Measurements from ENCODE around the gene TAAR9. TPM values are rescaled to one million over a fixed set of nuclear protein-coding genes. Genes with fewer than 3 reads are reported as not detected.
A peak's percentile ranks its signal among the peaks of the same experiment; 100 is the strongest.

TAAR9 gene
- polyA plus RNA-seq, 1 donor (not counting 4 experiments of a cell fraction or from before 2014, with no cell fraction given), result not detected

DNA sequence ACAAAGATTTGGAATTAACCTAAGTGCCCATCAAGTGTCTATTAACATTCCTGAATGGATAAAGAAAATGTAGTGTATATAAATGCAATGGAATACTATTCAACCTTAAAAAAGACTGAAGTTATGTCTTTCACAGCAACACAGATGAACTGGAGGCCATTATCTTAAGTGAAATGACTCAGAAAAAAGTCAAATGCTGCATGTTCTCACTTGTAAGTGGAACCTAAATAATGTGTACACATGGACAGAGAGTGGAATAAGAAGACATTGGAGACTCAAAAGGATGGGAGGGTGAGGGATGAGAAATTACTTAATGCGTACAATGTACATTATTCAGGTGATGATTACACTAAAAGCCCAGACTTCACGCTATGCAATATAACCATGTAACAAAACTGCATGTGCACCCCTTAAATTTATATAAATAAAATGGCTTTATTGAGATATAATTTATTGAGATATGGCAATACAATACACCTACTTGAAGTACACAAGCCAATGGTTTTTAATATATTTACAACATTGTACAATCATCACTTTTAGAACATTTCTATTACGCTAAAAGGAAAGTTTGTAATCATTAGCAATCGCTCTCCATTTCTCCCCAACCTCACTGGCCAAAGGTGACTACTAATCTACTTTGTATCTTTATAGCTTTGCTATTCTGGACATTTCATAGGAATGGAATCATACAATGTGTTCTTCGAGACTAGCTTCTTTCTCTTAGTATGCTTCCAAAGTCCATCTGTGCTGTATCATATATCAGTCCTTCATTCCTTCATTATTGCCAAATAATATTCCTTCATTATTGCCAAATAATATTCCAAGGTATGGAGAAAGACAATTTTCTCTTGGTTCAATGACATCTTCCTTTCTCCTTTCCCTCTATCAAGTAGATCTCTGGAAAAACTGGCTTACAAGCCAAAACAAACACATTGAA lies 30.9 kb upstream of the TAAR9 start:
- Histone ChIP-seq H3K4me1 (ENCODE audit: control insufficient read depth, extremely low read depth, insufficient read depth, low read length) (peaks cover 8% of the 10 kb centered on the region), H3K27me3 (ENCODE audit: control insufficient read depth, extremely low read depth, insufficient read depth, low read length) (no peaks in the 10 kb centered on the region), H3K9ac (ENCODE audit: control insufficient read depth, extremely low read depth, insufficient read depth, low read length) (no peak overlapping the region), H3K4me2 (ENCODE audit: control insufficient read depth, extremely low read depth, insufficient read depth, low read depth, low read length) (no peak overlapping the region), H3K4me3 (ENCODE audit: control insufficient read depth in 2 of 3, extremely low read depth in 1 of 3, insufficient read depth in 2 of 3, low read depth in 1 of 3, low read length in 3 of 3) (no peak overlapping the region), H3K79me2 (ENCODE audit: control insufficient read depth, insufficient read depth, low read length) (peaks cover 73% of the 10 kb centered on the region), H3K36me3 (ENCODE audit: control insufficient read depth in 2 of 2, extremely low read depth in 1 of 2, insufficient read depth in 2 of 2, low read length in 2 of 2) (peaks cover 0 to 4% of the 10 kb centered on the region in 2 experiments), H3K27ac (ENCODE audit: control insufficient read depth, insufficient read depth, low read length) (no peak overlapping the region), H3K9me1 (ENCODE audit: control insufficient read depth, extremely low read depth, insufficient read depth, low read length) (peaks cover 2% of the 10 kb centered on the region), H4K20me1 (ENCODE audit: control insufficient read depth, extremely low read depth, insufficient read depth, low read length) (no peaks in the 10 kb centered on the region), H2AFZ (ENCODE audit: control insufficient read depth, low read length) (no peak overlapping the region), H3K9me3 (ENCODE audit: control insufficient read depth, low read depth, low read length) (no peaks in the 10 kb centered on the region)
- no peak for FAIRE-seq
- no peak for TF ChIP-seq EZH2 (IDR thresholded peaks at IDR 0.05; ENCODE audit: low read length)
- TF ChIP-seq, protein P1, sequence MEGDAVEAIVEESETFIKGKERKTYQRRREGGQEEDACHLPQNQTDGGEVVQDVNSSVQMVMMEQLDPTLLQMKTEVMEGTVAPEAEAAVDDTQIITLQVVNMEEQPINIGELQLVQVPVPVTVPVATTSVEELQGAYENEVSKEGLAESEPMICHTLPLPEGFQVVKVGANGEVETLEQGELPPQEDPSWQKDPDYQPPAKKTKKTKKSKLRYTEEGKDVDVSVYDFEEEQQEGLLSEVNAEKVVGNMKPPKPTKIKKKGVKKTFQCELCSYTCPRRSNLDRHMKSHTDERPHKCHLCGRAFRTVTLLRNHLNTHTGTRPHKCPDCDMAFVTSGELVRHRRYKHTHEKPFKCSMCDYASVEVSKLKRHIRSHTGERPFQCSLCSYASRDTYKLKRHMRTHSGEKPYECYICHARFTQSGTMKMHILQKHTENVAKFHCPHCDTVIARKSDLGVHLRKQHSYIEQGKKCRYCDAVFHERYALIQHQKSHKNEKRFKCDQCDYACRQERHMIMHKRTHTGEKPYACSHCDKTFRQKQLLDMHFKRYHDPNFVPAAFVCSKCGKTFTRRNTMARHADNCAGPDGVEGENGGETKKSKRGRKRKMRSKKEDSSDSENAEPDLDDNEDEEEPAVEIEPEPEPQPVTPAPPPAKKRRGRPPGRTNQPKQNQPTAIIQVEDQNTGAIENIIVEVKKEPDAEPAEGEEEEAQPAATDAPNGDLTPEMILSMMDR (optimal IDR thresholded peaks at IDR 0.05 in 1 of 3, IDR thresholded peaks at IDR 0.05 in 1 of 3, conservative IDR thresholded peaks at IDR 0.05 in 1 of 3; ENCODE audit: extremely low read depth in 1 of 3, insufficient read depth in 2 of 3, low read length in 3 of 3), result no peak
- dilution Hi-C loops (cut with MboI; ENCODE audit: extremely low pct_ligation_motif_present, low sequenced_read_pairs), result no loop called here
- DNase-seq (ENCODE audit: low read depth, low spot score), result no peak

DNA sequence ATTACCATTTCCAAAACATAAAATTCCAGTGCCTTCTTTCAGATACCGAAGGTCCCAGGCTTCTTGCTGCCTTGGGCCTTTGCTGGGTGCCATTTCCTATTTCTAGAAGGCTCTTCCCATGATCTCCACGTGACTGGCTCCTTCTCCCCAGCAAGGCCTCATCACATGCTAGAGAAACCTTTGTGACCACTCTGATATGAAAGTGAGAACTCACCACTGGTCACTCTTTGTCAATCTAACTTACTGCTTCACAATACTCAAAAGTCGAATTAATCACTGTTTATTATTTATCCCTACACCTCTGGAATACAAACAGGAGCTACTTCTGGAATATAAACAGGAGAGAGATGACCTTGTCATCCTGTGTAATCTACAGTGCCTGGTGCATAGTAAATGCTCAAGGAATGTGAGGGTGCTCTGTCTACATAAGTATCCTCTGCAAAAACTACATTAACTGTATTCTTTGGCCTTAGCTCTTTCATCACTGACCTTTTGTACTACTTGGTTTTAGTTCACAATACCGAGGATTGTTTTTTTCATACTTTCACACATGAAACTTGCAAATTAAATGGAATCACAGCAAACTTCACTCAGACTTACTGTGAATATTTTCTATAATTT lies 26.8 kb upstream of the TAAR9 start:
- Histone ChIP-seq H4K20me1 (ENCODE audit: control insufficient read depth, extremely low read depth, insufficient read depth, low read length) (no peaks in the 10 kb centered on the region), H3K36me3 (ENCODE audit: control insufficient read depth in 2 of 2, extremely low read depth in 1 of 2, insufficient read depth in 2 of 2, low read length in 2 of 2) (no peaks in the 10 kb centered on the region), H3K27me3 (ENCODE audit: control insufficient read depth, extremely low read depth, insufficient read depth, low read length) (no peaks in the 10 kb centered on the region), H3K4me3 (ENCODE audit: control insufficient read depth in 2 of 3, extremely low read depth in 1 of 3, insufficient read depth in 2 of 3, low read depth in 1 of 3, low read length in 3 of 3) (peak overlapping the region; percentile 88 to 96 (median 94)), H3K79me2 (ENCODE audit: control insufficient read depth, insufficient read depth, low read length) (peaks cover 53% of the 10 kb centered on the region), H3K9me1 (ENCODE audit: control insufficient read depth, extremely low read depth, insufficient read depth, low read length) (no peaks in the 10 kb centered on the region), H3K9ac (ENCODE audit: control insufficient read depth, extremely low read depth, insufficient read depth, low read length) (peak overlapping the region; percentile 88), H3K4me2 (ENCODE audit: control insufficient read depth, extremely low read depth, insufficient read depth, low read depth, low read length) (peak overlapping the region; percentile 92), H3K4me1 (ENCODE audit: control insufficient read depth, extremely low read depth, insufficient read depth, low read length) (peaks cover 13% of the 10 kb centered on the region), H3K9me3 (ENCODE audit: control insufficient read depth, low read depth, low read length) (no peaks in the 10 kb centered on the region), H3K27ac (ENCODE audit: control insufficient read depth, insufficient read depth, low read length) (peak overlapping the region; percentile 40), H2AFZ (ENCODE audit: control insufficient read depth, low read length) (no peak overlapping the region)
- no peak for DNase-seq (ENCODE audit: low read depth, low spot score)
- TF ChIP-seq, protein P1 (optimal IDR thresholded peaks at IDR 0.05 in 1 of 3, IDR thresholded peaks at IDR 0.05 in 1 of 3, conservative IDR thresholded peaks at IDR 0.05 in 1 of 3; ENCODE audit: extremely low read depth in 1 of 3, insufficient read depth in 2 of 3, low read length in 3 of 3), result no peak
- TF ChIP-seq EZH2 (IDR thresholded peaks at IDR 0.05; ENCODE audit: low read length), result no peak
- no peak for FAIRE-seq
- dilution Hi-C loops (cut with MboI; ENCODE audit: extremely low pct_ligation_motif_present, low sequenced_read_pairs), result no loop called here
